ENCODE results near the gene RNF130. TPM values are rescaled to one million over a fixed set of nuclear protein-coding genes. Genes with fewer than 3 reads are reported as not detected.

Gene RNF130
- total RNA-seq, 1 donor from 2014 or later, result 104 TPM

DNA sequence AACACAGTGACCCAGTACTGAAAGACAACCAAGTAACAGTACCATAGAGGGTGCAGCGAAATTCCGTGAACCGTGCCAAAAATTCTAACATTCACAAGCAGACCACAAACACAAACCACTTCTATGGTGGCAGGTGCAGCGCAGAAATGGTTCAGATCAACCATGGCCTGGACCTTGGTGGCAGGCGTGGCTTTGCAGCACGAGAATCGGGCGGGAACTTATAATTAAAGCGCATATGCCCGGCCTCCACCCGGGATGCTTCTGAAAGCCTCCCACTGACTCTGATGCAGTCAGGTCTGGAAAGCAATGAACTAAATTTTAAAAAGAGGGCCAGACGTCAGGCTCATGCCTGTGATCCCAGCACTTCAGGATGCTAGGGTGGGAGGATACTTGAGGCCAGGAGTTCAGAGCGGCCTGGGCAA is 95.8 kb downstream of the RNF130 start:
- Mint-ChIP-seq H3K4me1 (ENCODE audit: low read depth, unreplicated experiment) (peaks cover 24% of the 10 kb centered on the region), H3K27me3 (ENCODE audit: unreplicated experiment) (peaks cover 3% of the 10 kb centered on the region), H3K9me3 (ENCODE audit: unreplicated experiment) (peaks cover 11% of the 10 kb centered on the region), H3K27ac (ENCODE audit: unreplicated experiment) (peak overlapping the region; percentile 72), H3K4me3 (ENCODE audit: unreplicated experiment) (no peak overlapping the region), H3K36me3 (ENCODE audit: unreplicated experiment) (peaks cover 16% of the 10 kb centered on the region)
- no peak for DNase-seq
- no peak for TF ChIP-seq CTCF (IDR thresholded peaks at IDR 0.05; ENCODE audit: partially characterized antibody, unreplicated experiment)

- peaks cover 24% of the 10 kb centered on the region for H3K4me1 Mint-ChIP-seq (ENCODE audit: low read depth, unreplicated experiment)
- no peak overlapping the region for H3K4me3 Mint-ChIP-seq (ENCODE audit: unreplicated experiment)
- H3K36me3 Mint-ChIP-seq (ENCODE audit: unreplicated experiment), result peaks cover 16% of the 10 kb centered on the region
These were observed 96.4 kb downstream of the RNF130 start for GRCh38 chr5:179974946-179975712.

DNA sequence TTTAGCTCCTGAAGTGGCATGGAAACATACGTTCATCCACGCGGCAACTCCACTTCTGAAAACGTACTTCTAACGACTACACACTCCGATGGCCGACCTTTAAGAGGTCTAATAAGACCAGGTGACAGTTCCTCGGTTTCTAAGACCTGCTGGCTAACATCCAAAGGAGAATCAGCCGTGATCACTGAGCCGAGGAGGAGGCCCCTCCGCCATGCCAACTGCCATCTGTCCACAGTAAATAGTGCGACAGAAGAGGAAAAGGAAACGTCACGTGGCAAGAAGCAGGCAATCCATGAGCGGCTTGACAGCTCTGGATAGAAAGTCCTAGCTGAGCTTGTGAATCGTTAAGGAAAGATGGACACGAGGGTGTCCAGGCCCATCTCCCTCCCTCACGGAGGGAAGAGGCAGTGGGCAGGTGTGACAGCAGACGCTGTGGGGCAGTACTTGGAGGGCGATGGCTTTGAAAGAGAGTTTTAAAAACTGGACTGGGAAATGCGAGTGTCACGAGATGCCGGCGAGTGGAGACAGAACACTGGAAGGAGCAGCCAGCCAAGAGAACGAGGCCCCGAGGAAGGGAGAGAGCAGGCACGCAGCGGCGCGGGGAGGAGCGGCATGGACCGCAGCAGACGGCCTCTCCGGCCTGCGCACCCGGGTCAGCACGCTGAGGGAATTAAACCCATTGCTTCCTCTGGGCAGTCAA is 97.2 kb downstream of the RNF130 start:
- no peak for TF ChIP-seq CTCF (IDR thresholded peaks at IDR 0.05; ENCODE audit: partially characterized antibody, unreplicated experiment)
- H3K36me3 Mint-ChIP-seq (ENCODE audit: unreplicated experiment), result peaks cover 16% of the 10 kb centered on the region
- H3K4me3 Mint-ChIP-seq (ENCODE audit: unreplicated experiment), result peak overlapping the region; percentile 84
- peaks cover 3% of the 10 kb centered on the region for H3K27me3 Mint-ChIP-seq (ENCODE audit: unreplicated experiment)
- H3K27ac Mint-ChIP-seq (ENCODE audit: unreplicated experiment), result peak overlapping the region; percentile 95
- peaks cover 24% of the 10 kb centered on the region for H3K4me1 Mint-ChIP-seq (ENCODE audit: low read depth, unreplicated experiment)
- DNase-seq, result no peak
- peaks cover 11% of the 10 kb centered on the region for H3K9me3 Mint-ChIP-seq (ENCODE audit: unreplicated experiment)

More at GRCh38 chr5:179974946-179975712, 96.4 kb downstream of the RNF130 start:
- DNase-seq, result peak; percentile 76
- Mint-ChIP-seq H3K9me3 (ENCODE audit: unreplicated experiment) (peaks cover 11% of the 10 kb centered on the region), H3K27me3 (ENCODE audit: unreplicated experiment) (peaks cover 3% of the 10 kb centered on the region), H3K27ac (ENCODE audit: unreplicated experiment) (peak overlapping the region; percentile 95)
- peak; percentile 61 for TF ChIP-seq CTCF (IDR thresholded peaks at IDR 0.05; ENCODE audit: partially characterized antibody, unreplicated experiment)

DNA sequence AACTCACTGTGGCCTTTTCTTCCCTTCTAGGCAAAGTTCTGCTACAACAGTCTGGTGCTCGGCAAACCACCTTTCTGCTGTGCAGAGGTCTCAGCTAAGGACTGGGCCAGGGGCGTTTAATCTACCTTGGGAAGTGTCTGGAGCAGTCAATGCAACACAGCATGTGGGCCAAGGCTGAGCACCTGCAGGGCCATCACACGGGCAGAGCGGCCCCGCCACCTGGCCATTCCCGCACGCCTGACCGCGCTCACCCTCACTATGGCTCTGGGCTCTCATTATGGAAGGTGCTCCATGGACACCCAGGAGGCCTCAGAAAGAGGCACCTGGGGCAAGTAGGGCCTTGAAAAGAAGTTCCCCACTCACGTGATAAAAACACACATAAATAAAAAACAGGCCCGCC is 98.2 kb downstream of the RNF130 start:
- no peak for DNase-seq
- Mint-ChIP-seq H3K36me3 (ENCODE audit: unreplicated experiment) (peaks cover 16% of the 10 kb centered on the region), H3K27ac (ENCODE audit: unreplicated experiment) (no peak overlapping the region), H3K9me3 (ENCODE audit: unreplicated experiment) (peaks cover 11% of the 10 kb centered on the region), H3K4me3 (ENCODE audit: unreplicated experiment) (no peak overlapping the region), H3K27me3 (ENCODE audit: unreplicated experiment) (peaks cover 3% of the 10 kb centered on the region), H3K4me1 (ENCODE audit: low read depth, unreplicated experiment) (peaks cover 24% of the 10 kb centered on the region)
- TF ChIP-seq CTCF (IDR thresholded peaks at IDR 0.05; ENCODE audit: partially characterized antibody, unreplicated experiment), result no peak

- Mint-ChIP-seq H3K9me3 (ENCODE audit: unreplicated experiment) (peaks cover 6% of the 10 kb centered on the region), H3K36me3 (ENCODE audit: unreplicated experiment) (peaks cover 16% of the 10 kb centered on the region), H3K4me3 (ENCODE audit: unreplicated experiment) (no peak overlapping the region), H3K4me1 (ENCODE audit: low read depth, unreplicated experiment) (peaks cover 14% of the 10 kb centered on the region), H3K27me3 (ENCODE audit: unreplicated experiment) (peaks cover 6% of the 10 kb centered on the region), H3K27ac (ENCODE audit: unreplicated experiment) (no peak overlapping the region)
- TF ChIP-seq CTCF (IDR thresholded peaks at IDR 0.05; ENCODE audit: partially characterized antibody, unreplicated experiment), result no peak
- no peak for DNase-seq
These were observed 102.4 kb downstream of the RNF130 start for GRCh38 chr5:179969110-179969509.
